ENCODE data around the gene MAD2L2.

MAD2L2 gene

GRCh38 chr1:11680270-11681070, 478 bp downstream of the MAD2L2 start:
- no peak for FAIRE-seq

- no peak for FAIRE-seq
Measured at GRCh38 chr1:11678442-11678841, 2.5 kb downstream of the MAD2L2 start.

GRCh38 chr1:11676386-11677103, 4.4 kb downstream of the MAD2L2 start:
- FAIRE-seq: no peak

GRCh38 chr1:11675325-11675724, 5.6 kb downstream of the MAD2L2 start:
- no peak for FAIRE-seq

- FAIRE-seq: no peak
Measured at GRCh38 chr1:11674488-11674887, 6.5 kb downstream of the MAD2L2 start.

DNA sequence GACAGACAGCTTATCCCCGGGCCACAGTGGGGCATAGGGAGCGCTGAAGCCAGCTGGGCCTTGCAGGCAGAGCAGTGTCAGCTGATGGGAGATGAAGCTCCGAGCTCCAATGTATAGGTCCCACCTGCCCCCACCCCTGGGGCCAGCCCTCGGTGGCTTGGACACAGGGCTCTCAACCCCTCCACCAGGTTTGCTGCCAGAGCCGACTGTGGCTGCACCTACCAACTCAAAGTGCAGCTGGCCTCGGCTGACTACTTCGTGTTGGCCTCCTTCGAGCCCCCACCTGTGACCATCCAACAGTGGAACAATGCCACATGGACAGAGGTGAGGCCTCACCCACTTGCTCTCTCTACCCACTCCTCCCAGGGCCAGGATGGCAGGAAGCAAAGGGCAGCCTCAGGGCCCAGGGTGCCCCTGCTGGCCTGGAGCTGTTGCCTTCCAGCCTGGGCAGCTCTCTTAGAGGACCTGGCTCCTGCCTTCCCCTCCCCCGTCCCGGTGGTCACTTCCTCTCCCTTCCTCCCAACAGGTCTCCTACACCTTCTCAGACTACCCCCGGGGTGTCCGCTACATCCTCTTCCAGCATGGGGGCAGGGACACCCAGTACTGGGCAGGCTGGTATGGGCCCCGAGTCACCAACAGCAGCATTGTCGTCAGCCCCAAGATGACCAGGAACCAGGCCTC, 7.7 kb downstream of the MAD2L2 start:
- FAIRE-seq: no peak

DNA sequence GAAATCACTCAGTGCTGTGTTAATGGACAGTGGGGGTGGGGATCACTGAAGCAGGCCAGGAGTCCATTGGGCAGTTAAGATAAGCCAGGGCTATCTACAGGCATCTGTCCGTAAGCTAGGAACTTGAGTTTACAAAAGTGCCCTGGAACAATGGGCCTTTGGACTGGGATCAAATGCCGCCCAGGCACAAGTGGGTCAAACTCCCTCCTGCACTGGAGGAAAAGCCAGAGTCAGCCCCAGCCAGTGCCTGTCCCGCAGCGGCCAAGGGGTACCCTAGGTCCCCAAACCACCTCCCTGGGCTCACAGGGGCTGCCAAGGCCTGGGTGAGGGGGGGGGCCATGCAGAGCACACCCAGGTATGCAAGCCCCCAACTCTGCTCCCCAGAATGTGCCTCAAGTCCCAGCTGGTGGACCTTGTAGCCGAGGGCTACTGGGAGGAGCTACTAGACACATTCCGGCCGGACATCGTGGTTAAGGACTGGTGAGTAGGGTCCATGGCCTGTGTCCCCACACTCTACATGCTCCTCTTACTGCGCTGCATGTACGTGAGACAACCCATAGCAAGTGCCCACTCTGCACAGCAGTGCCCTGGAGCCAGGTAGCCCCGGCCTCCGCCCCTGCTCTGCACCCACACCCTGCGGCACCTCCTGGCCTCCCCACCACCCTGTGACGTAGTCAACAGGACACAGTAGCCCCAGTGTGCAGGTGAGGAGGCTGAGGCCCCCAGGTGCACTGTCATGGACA, 9.2 kb downstream of the MAD2L2 start:
- no peak for FAIRE-seq

DNA sequence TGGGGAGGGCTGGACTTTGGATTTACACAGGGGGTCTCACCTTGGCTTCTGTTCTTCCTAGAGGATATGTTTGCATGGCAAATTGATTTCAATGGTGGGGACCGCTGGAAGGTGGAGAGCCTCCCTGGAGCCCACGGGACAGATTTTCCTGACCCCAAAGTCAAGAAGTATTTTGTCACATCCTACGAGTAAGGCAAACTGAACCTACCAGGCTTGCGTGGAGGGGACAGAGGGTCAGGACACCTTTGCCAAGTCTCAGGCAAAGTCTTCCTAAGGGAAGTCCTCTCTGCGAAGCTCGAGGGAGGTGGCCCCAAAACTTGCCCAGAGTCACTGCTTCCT, 9.8 kb downstream of the MAD2L2 start:
- no peak for FAIRE-seq

GRCh38 chr1:11670747-11671146, 10.2 kb downstream of the MAD2L2 start:
- no peak for FAIRE-seq

- FAIRE-seq: no peak
Measured at GRCh38 chr1:11668516-11668915, 12.4 kb downstream of the MAD2L2 start.

GRCh38 chr1:11664336-11665065, 16.4 kb downstream of the MAD2L2 start:
- no peak for FAIRE-seq

DNA sequence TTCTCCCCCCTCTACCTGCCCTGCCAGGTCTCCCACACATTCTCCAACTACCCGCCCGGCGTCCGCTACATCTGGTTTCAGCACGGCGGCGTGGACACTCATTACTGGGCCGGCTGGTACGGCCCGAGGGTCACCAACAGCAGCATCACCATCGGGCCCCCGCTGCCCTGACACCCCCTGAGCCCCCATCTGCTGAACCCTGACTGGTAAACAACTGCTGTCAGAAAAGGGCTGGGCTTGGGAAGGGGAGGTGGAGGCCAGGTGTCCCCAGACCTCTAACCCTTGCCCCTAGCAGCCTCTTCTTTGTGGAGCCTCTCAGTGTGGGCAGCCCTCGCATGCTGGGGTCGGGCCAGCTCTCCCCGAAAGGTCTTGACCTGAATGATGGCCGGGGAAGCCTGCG, 19.8 kb downstream of the MAD2L2 start:
- FAIRE-seq: no peak

DNA sequence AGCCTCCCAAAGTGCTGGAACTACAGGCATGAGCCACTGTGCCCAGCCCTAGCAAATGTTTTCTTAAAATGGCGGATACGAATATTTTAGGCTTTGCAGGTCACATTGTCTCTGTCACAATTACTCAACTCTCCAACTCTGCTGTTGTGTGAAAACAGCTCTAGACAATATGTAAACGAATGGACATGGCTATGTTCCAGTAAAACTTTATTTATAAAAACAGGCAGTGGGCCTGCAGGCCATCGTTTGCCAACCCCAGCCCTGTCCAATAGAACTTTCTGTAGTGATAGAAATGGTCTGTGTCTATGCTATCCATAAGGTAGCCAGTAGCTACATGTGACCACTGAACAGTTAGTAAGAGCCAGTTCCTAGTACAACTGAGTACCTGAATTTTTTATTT, 21.2 kb downstream of the MAD2L2 start:
- FAIRE-seq: no peak

- no peak for FAIRE-seq
Measured at GRCh38 chr1:11658542-11658941, 22.4 kb downstream of the MAD2L2 start.

DNA sequence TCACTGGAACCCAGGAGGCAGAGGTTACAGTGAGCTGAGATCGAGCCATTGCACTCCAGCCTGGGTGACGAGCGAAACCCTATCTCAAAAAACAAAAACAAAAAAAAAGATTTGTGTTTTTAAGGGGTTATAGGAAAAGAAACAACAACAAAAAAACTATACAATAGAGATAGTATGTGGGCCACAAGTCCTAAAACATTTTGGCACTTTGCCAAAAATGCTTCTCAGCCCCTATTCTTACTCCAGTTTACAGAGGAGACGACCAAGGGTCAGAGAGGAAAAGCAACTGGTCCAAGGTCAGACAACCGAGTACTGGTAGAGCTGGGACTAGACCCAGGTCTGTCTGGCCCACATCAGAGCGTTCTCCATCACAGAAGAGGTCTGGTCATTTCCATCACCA, 23.3 kb downstream of the MAD2L2 start:
- no peak for FAIRE-seq

- no peak for FAIRE-seq
Measured at GRCh38 chr1:11654939-11655808, 25.8 kb downstream of the MAD2L2 start.

GRCh38 chr1:11654137-11654938, 26.6 kb downstream of the MAD2L2 start, which contains the start of the genes FBXO2 and FBXO44:
TSS of gene FBXO2 (minus strand) at chr1:11654429. CDS start at chr1:11654340, 89 bp downstream.
TSS of gene FBXO44 (plus strand) at chr1:11654877. CDS start at chr1:11655836, 959 bp downstream.
- FAIRE-seq: no peak

DNA sequence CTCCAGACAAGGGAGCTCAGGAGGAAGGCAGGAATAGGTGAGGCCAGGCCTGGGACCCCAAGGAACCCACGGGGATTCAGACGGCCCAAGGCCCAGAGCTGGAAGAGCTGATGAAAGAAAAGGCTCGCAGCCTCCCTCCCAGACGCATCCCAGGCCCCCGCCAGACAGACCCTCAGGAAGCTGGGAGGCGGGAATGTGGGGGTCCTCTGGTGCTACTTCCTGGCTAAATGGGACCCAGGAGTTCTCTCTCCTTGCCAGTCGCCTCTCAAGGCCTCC, 27.1 kb downstream of the MAD2L2 start:
- FAIRE-seq: no peak

GRCh38 chr1:11653101-11653860, 27.7 kb downstream of the MAD2L2 start:
- no peak for FAIRE-seq
